ENCODE data around the gene LSM10. TPM values are rescaled to one million over a fixed set of nuclear protein-coding genes. Genes with fewer than 3 reads are reported as not detected.
A peak's percentile ranks its signal among the peaks of the same experiment; 100 is the strongest.

The LSM10 gene
- polyA plus RNA-seq, 1 experiment = 86.5 TPM

GRCh38 chr1:36352125-36352909 lies 45.4 kb downstream of the LSM10 start:
- ChIA-PET POLR2A (interaction anchor here (0.6 kb wide), 2 partner anchors 7 to 8 kb away, joined by 3 read pairs; no protein-coding TSS in a partner anchor), CTCF (interaction anchor here (0.8 to 6.7 kb wide), 9 partner anchors 10 to 72 kb away, joined by 3 to 50 read pairs (median 4); no protein-coding TSS in a partner anchor)
- no peaks in the 10 kb centered on the region for H3K27me3 ChIP-seq (ENCODE audit: control insufficient read depth, insufficient read depth, low read length)
- peaks cover 31% of the 10 kb centered on the region for H3K36me3 ChIP-seq (ENCODE audit: control insufficient read depth, insufficient read depth, low read length)
- no peak overlapping the region for H3K4me3 ChIP-seq (ENCODE audit: low read depth, low read length)
- peak; percentile 33 for TF ChIP-seq CTCF (IDR thresholded peaks at IDR 0.05; ENCODE audit: insufficient read depth, low read depth, low read length)
- no peak for DNase-seq (ENCODE audit: low read depth)

- Histone ChIP-seq H3K4me3 (ENCODE audit: low read depth, low read length) (no peak overlapping the region), H3K36me3 (ENCODE audit: control insufficient read depth, insufficient read depth, low read length) (peaks cover 32% of the 10 kb centered on the region), H3K27me3 (ENCODE audit: control insufficient read depth, insufficient read depth, low read length) (no peaks in the 10 kb centered on the region)
- DNase-seq (ENCODE audit: low read depth) = peak; percentile 77
- no peak for TF ChIP-seq CTCF (IDR thresholded peaks at IDR 0.05; ENCODE audit: insufficient read depth, low read depth, low read length)
- POLR2A ChIA-PET = interaction anchor here (0.6 to 2.0 kb wide), 3 partner anchors 8 to 36 kb away, joined by 3 to 9 read pairs (median 3); no protein-coding TSS in a partner anchor
- CTCF ChIA-PET = interaction anchor here (0.7 to 6.7 kb wide), 8 partner anchors 9 to 109 kb away, joined by 3 to 50 read pairs (median 6); partner anchors contain the start of gene EVA1B
Observed at GRCh38 chr1:36351227-36351977, 46.3 kb downstream of the LSM10 start.

GRCh38 chr1:36350659-36351226 lies 47.0 kb downstream of the LSM10 start:
- DNase-seq (ENCODE audit: low read depth) = no peak
- Histone ChIP-seq H3K4me3 (ENCODE audit: low read depth, low read length) (no peak overlapping the region), H3K27me3 (ENCODE audit: control insufficient read depth, insufficient read depth, low read length) (no peaks in the 10 kb centered on the region), H3K36me3 (ENCODE audit: control insufficient read depth, insufficient read depth, low read length) (peaks cover 31% of the 10 kb centered on the region)
- POLR2A ChIA-PET = interaction anchor here (2.0 kb wide), 1 partner anchor 37 kb away, joined by 9 read pairs; no protein-coding TSS in a partner anchor
- TF ChIP-seq CTCF (IDR thresholded peaks at IDR 0.05; ENCODE audit: insufficient read depth, low read depth, low read length) = no peak
- CTCF ChIA-PET = interaction anchor here (0.7 to 6.7 kb wide), 7 partner anchors 9 to 109 kb away, joined by 3 to 50 read pairs (median 7); partner anchors contain the start of gene EVA1B

GRCh38 chr1:36349839-36350238 lies 47.9 kb downstream of the LSM10 start:
- ChIA-PET CTCF (interaction anchor here (1.1 to 6.7 kb wide), 7 partner anchors 8 to 200 kb away, joined by 3 to 50 read pairs (median 7); partner anchors contain the start of genes EVA1B and TRAPPC3), POLR2A (interaction anchor here (2.0 kb wide), 1 partner anchor 37 kb away, joined by 9 read pairs; no protein-coding TSS in a partner anchor)
- Histone ChIP-seq H3K36me3 (ENCODE audit: control insufficient read depth, insufficient read depth, low read length) (peaks cover 29% of the 10 kb centered on the region), H3K4me3 (ENCODE audit: low read depth, low read length) (no peak overlapping the region), H3K27me3 (ENCODE audit: control insufficient read depth, insufficient read depth, low read length) (no peaks in the 10 kb centered on the region)
- no peak for DNase-seq (ENCODE audit: low read depth)
- no peak for TF ChIP-seq CTCF (IDR thresholded peaks at IDR 0.05; ENCODE audit: insufficient read depth, low read depth, low read length)

Data from BJ (cell line).